Naive thymus-derived CD8-positive, alpha-beta T cell (primary cell): ENCODE data around the gene ATAD3A. TPM values are rescaled to one million over a fixed set of nuclear protein-coding genes. Genes with fewer than 3 reads are reported as not detected.

ENCODE experiments used
- ATAC-seq, 2 donors: fragments of 150-1000 bp; cut with Tn5 transposase in 1 of 2; sonication (Bioruptor Pico), chemical (Tn5 transposase) in 1 of 2; 1 replicate in 1 of 2; 2 replicates in 1 of 2; pipeline ENCODE4 v1.10.0; 2021; ENCODE audit warnings: mild to moderate bottlenecking in 2 of 2, moderate library complexity in 2 of 2
- POLR2A ChIA-PET: fragments of 350-600 bp; sonication (Branson Sonifier 250); formaldehyde crosslinking; loops from one replicate; lab custom pipeline; 2021; ENCODE audit warnings: antibody characterized with exemption; lab: Charles Lee
- DNase-seq, 10 donors: peaks; one replicate each; pipeline versions ENCODE4 v3.0.0 to v3.0.0-alpha.2; 2020 to 2022
- H3K27ac Mint-ChIP-seq, 10 donors: one replicate each; pipeline ENCODE4 v1.8.0; 2020 to 2022; ENCODE audit warnings: mild to moderate bottlenecking in 10 of 10, mixed read lengths in 10 of 10, moderate library complexity in 4 of 10, inconsistent platforms in 1 of 10
- H3K27me3 Mint-ChIP-seq, 5 donors: one replicate each; pipeline ENCODE4 v1.8.0; 2021 to 2022; ENCODE audit warnings: mixed read lengths in 5 of 5
- H3K36me3 Mint-ChIP-seq, 3 donors: one replicate each; pipeline ENCODE4 v1.8.0; 2020 to 2022; ENCODE audit warnings: mixed read lengths in 3 of 3, mild to moderate bottlenecking in 2 of 3, inconsistent platforms in 1 of 3
- H3K4me1 Mint-ChIP-seq, 4 donors: one replicate each; pipeline ENCODE4 v1.8.0; 2021 to 2022; ENCODE audit warnings: mixed read lengths in 4 of 4
- H3K4me3 Mint-ChIP-seq, 10 donors: one replicate each; pipeline ENCODE4 v1.8.0; 2020 to 2022; ENCODE audit warnings: mild to moderate bottlenecking in 10 of 10, mixed read lengths in 10 of 10, moderate library complexity in 6 of 10, inconsistent platforms in 1 of 10
- H3K9me3 Mint-ChIP-seq, 9 donors: one replicate each; pipeline ENCODE4 v1.8.0; 2020 to 2022; ENCODE audit warnings: mixed read lengths in 9 of 9, mild to moderate bottlenecking in 3 of 9, inconsistent platforms in 1 of 9, moderate library complexity in 1 of 9
- polyA plus RNA-seq, 3 donors: library from polyadenylated mRNA; unstranded; fragments of 300-500 nt; fragmentation: Illumina TruSeq; gene quantifications; one replicate each; pipeline ENCODE4 v1.2.3, GENCODE V29; 2021
- total RNA-seq, 8 experiments: library from RNA in 2 of 8; stranded (reverse) in 2 of 8; gene quantifications; one replicate each; pipeline ENCODE4 v1.2.3 and lab custom pipeline; 2021 to 2026

ATAD3A gene
- total and polyA plus RNA-seq, 5 experiments from 2014 or later = 7.7 to 27.5 (median 15.3) TPM

DNA sequence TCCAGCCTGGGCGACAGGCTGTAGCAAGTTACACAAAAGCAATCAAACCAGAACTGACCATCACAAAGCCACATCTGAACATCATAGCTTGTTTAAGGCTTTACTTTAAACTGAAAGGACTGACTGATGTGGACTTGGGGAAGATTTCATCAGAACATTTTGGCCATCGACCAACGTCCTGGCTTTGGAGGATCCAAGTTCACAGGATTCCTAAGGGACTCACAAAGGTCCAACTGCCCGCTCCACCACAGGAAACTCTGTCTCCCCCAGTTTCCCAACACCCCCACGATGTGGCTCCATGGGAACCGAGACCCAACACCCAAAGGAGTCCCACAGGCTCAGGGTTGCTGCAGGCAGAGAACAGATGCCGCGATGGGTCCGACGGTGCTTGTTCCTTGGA is 53.4 kb downstream of the ATAD3A start:
- ATAC-seq = no peak
- H3K27ac Mint-ChIP-seq = peak overlapping the region in 1 of 10 donors; percentile 6
- peaks cover 17 to 57% (median 47%) of the 10 kb centered on the region in 4 donors for H3K4me1 Mint-ChIP-seq
- H3K4me3 Mint-ChIP-seq = no peak overlapping the region
- DNase-seq = no peak
- POLR2A ChIA-PET = no interaction called here
- H3K9me3 Mint-ChIP-seq = no peaks in the 10 kb centered on the region
- H3K27me3 Mint-ChIP-seq = no peaks in the 10 kb centered on the region
- H3K36me3 Mint-ChIP-seq = peaks cover 4 to 82% (median 12%) of the 10 kb centered on the region in 3 donors

DNA sequence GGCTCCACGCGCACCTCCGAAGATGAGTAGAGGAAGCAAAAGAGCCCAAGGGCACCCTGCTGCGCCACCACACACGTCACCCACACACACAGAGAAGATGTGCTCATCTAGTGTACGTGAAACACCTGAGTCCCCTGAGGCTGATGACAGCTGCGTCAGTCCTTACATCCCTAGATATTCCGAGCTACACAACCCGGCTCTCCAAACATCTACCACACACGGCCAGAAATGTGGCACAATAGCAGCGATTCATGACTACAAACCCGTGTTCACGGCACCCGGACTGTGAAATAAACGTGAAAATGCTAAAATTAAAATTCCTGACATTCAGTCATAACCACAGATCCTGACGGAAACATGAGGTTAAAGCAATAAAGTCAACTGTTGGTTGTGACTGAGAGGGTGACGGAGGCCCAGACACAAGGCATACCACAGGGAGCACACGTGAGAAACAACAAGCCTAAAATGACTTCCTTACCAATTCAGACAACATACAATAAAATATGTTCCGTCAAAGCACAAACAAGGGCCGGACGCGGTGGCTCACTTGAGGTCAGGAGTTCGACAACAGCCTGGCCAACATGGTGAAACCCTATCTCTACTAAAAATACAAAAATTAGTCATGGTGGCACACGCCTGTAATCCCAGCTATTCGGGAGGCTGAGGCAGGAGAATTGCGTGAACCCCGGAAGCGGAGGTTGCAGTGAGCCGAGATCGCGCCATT is 55.4 kb downstream of the ATAD3A start:
- Mint-ChIP-seq H3K36me3 (peaks cover 4 to 76% (median 16%) of the 10 kb centered on the region in 3 donors), H3K4me1 (peaks cover 19 to 68% (median 51%) of the 10 kb centered on the region in 4 donors), H3K9me3 (no peaks in the 10 kb centered on the region), H3K27me3 (no peaks in the 10 kb centered on the region), H3K4me3 (peak overlapping the region in 7 of 10 donors; percentile 22 to 62 (median 41)), H3K27ac (peak overlapping the region in 9 of 10 donors; percentile 11 to 65 (median 51))
- POLR2A ChIA-PET = interaction anchor here (0.7 kb wide), 1 partner anchor 24 kb away, joined by 3 read pairs; no protein-coding TSS in a partner anchor
- ATAC-seq (no peak), DNase-seq (no peak)

DNA sequence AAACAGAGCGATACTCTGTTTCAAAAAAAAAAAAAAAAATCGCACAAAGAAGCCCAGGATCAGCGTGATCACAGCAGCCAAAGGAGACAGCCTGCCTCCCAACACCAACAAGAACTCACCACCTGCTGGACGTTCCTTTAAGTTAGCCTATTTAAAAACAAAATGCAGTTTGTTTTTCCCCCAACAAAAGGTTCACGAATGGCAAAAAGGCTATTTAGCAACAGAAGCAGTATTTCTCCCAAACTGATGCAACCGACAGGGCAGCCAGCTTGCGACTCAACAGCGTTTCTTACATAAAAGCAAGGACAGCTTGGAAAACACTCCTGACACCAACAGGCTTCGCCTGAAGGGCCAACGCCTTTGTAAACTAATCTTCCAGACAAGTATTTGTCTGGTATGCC is 55.9 kb downstream of the ATAD3A start:
- DNase-seq = no peak
- Mint-ChIP-seq H3K27me3 (no peaks in the 10 kb centered on the region), H3K4me1 (peaks cover 19 to 74% (median 54%) of the 10 kb centered on the region in 4 donors), H3K27ac (peak overlapping the region in 4 of 10 donors; percentile 4 to 63 (median 40)), H3K36me3 (peaks cover 4 to 70% (median 16%) of the 10 kb centered on the region in 3 donors), H3K4me3 (peak overlapping the region in 5 of 10 donors; percentile 14 to 43 (median 26)), H3K9me3 (no peaks in the 10 kb centered on the region)
- ATAC-seq = no peak
- POLR2A ChIA-PET = interaction anchor here (0.7 kb wide), 1 partner anchor 24 kb away, joined by 3 read pairs; no protein-coding TSS in a partner anchor

DNA sequence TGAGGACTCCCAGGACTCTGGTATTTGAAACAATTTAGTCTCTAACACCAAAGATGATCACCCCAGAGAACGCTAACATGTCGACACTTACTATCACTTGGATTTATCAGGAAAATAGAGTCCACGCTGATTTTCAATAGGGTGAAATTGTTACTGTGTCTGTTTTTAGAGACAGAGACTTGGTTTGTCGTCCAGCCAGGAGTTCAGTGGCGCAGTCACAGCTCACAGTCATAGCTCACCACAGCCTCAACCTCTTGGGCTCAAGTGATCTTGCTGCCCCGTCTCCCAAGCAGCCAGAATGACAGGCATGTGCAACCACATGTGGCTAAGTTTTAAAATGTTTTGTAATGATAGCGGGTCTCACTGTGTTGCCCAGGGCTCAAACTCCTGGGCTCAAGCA is 57.4 kb downstream of the ATAD3A start:
- POLR2A ChIA-PET = interaction anchor here (0.7 kb wide), 1 partner anchor 21 kb away, joined by 3 read pairs; no protein-coding TSS in a partner anchor
- peaks cover 8 to 55% (median 13%) of the 10 kb centered on the region in 3 donors for H3K36me3 Mint-ChIP-seq
- H3K4me1 Mint-ChIP-seq = peaks cover 24 to 73% (median 60%) of the 10 kb centered on the region in 4 donors

DNA sequence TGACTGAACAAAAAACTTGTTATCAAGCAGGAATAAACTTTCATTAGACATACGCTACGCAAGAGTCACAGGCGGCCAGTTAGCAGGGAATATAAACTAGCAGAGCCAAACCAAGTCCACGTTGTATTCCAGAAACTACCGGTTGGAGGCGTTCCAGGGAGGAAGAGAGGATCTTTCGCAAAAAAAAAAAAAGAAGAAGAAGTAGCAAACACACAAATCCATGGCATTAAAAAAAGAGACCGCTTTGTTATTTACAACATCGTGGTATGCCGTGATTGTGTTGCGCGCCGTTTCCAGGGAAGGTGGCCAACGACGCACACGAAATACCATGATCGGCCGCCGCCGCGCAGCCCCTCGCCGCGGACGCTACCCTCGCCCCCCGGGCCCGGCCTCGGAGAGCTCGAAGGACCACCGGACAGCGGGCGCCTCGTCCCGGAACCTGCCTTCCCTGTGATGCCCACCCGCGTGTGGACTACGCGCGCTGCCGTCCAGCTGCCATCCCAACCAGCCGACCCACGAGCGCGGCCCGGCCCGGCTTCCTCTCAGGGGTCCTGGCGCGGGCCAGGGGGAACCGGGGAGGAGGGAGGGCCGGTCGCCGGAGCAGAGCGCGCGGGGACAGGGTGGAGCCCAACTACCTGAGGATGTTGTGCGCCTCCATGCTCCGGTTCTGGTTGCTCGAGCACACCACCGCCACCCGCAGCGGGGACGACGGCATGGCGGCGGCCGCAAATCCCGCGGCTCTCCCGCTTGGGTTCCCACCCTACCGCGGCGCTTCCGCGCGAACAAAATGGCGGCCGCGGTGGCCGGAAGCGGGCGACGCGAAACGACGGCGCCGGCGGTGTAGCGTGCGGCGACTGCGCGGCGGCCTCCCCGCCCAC is 62.1 kb downstream of the ATAD3A start:
- peak overlapping the region; percentile 94 to 100 (median 99) for H3K27ac Mint-ChIP-seq
- H3K36me3 Mint-ChIP-seq = peaks cover 3 to 21% (median 5%) of the 10 kb centered on the region in 3 donors
- H3K4me3 Mint-ChIP-seq = peak overlapping the region; percentile 88 to 99 (median 98)
- POLR2A ChIA-PET = interaction anchor here (0.5 to 7.1 kb wide), 6 partner anchors 8 to 150 kb away, joined by 3 to 87 read pairs (median 5); partner anchors contain the start of gene MIB2
- no peaks in the 10 kb centered on the region for H3K27me3 Mint-ChIP-seq
- H3K9me3 Mint-ChIP-seq = no peaks in the 10 kb centered on the region
- ATAC-seq (peak; percentile 80 to 83), DNase-seq (peak in 9 of 10 donors; percentile 20 to 91 (median 66))
- peaks cover 19 to 52% (median 41%) of the 10 kb centered on the region in 4 donors for H3K4me1 Mint-ChIP-seq

More for the DNA sequence above, 57.4 kb downstream of the ATAD3A start:
- Mint-ChIP-seq H3K9me3 (no peaks in the 10 kb centered on the region), H3K4me3 (peak overlapping the region in 5 of 10 donors; percentile 18 to 65 (median 48)), H3K27me3 (no peaks in the 10 kb centered on the region), H3K27ac (peak overlapping the region in 8 of 10 donors; percentile 37 to 86 (median 72))
- no peak for ATAC-seq
- DNase-seq = no peak

DNA sequence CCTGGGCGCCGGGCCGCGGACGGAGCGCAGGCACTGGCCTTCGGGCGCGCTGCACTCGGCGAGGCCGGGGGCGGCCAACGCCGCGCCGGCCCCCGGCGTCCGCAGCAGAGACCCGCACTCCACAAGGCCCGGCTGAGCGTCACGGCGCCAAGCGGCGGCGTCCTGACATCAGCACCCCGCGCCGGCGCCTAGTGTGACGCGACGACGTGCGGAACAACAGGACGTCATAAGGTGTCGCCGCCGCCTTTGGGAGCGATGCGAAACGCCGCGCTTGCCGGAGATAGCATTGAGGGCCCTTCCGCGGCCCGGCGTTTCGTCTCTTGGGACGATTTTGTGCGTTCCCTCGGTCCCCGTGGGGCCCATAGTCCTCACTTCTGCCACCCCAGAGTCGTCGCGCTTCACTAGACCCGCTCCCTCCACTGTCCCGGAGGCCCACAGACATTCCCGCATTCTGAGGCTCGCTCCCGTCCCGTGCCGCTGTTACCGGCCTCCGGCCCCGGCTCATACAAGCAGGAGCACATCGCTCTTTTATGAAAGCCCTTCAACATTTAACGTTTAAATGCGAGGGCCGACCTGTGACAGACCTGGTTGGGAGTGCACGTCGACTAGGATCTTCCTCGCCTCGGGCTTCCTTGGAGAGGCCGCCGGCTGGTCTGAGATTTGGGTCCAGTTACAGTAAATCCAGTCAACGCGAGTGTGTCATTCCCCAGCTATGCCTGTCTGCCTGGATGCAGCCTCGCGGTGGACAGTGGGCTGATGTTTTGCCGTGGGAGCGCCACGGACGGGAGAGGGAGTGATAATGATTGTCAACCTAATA is 63.0 kb downstream of the ATAD3A start, which contains the start of gene SSU72:
Gene SSU72 (minus strand): TSS at position 143 of the 817 bp plus-strand sequence. CDS start 306 bp downstream, outside the sequence.
- no peaks in the 10 kb centered on the region for H3K9me3 Mint-ChIP-seq
- no peaks in the 10 kb centered on the region for H3K27me3 Mint-ChIP-seq
- H3K36me3 Mint-ChIP-seq = peaks cover 3 to 14% (median 5%) of the 10 kb centered on the region in 3 donors
- peaks cover 17 to 44% (median 33%) of the 10 kb centered on the region in 4 donors for H3K4me1 Mint-ChIP-seq
- ATAC-seq = peak; percentile 77 to 83
- H3K4me3 Mint-ChIP-seq = peak within 1 kb of the TSS; percentile 92 to 99 (median 98)
- peak; percentile 85 to 96 (median 92) for DNase-seq
- H3K27ac Mint-ChIP-seq = peak within 1 kb of the TSS; percentile 99 to 100 (median 100)
- POLR2A ChIA-PET = interaction anchor here (1.0 to 7.1 kb wide), 4 partner anchors 23 to 55 kb away, joined by 3 to 87 read pairs (median 4); partner anchors contain the start of gene MIB2

DNA sequence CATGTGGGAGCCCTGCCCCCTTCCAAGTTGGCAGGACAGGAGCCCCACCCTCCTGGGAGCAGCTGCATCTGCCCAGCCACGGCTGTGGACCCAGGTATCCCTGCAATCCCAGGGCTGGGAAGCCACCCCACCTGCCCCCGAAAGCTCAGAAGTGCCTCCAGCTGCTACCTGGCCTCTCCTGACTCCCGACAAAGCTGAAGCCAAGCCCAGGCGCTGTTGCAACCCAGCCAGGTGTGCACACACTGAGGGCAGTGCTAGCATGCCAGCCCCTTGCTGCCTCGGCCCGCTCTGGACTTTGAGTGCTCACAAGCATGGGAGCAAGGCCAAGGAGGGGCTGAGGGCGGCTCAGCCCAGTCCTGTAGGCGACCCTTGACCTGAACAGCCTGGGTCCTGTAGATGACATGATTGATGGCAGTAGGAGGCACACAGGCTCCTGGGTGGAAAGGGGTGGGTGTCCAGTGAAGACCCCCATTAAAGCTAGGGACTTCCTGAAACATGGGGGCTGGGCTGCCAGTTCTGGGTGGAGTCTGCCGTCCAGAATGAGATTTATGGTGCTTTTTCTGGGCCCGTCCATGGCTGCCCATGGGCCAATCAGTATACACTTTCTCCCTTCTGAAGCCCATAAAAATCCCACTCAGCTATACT is 65.5 kb downstream of the ATAD3A start:
- DNase-seq (no peak), ATAC-seq (no peak)
- no peaks in the 10 kb centered on the region for H3K9me3 Mint-ChIP-seq
- no peak overlapping the region for H3K4me3 Mint-ChIP-seq
- peaks cover 0 to 11% (median 1%) of the 10 kb centered on the region in 5 donors for H3K27me3 Mint-ChIP-seq
- peaks cover 10 to 26% (median 19%) of the 10 kb centered on the region in 4 donors for H3K4me1 Mint-ChIP-seq
- POLR2A ChIA-PET = interaction anchor here (0.5 to 2.5 kb wide), 6 partner anchors 11 to 51 kb away, joined by 3 to 11 read pairs (median 4); no protein-coding TSS in a partner anchor
- peaks cover 0 to 5% (median 0%) of the 10 kb centered on the region in 3 donors for H3K36me3 Mint-ChIP-seq
- no peak overlapping the region for H3K27ac Mint-ChIP-seq

DNA sequence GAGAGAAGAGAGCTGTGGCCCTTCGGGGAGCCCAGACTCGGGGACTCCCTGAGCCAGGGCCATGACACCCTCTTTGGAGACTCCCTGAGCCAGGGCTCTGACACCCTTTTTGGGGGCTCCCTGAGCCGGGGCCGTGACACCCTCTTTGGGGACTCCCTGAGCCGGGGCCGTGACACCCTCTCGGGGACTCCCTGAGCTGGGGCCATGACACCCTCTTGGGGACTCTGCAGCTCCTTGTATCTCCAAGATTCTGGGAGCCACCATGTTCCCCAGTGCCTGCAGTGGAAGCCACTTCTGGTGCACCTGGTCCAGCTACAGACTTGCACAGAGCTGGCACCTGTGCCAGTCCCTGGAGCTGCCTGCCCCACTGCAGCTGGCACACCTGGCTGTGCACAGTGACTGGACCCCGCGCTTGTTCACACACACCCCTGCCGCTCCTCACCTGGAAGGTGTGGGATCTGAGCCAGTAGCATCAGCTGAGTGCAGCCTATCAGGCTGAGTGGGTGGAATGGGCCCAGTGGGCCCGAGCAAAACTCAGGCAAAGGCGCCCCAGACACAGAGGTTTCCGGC is 66.5 kb downstream of the ATAD3A start:
- Mint-ChIP-seq H3K4me1 (peaks cover 9 to 17% (median 13%) of the 10 kb centered on the region in 4 donors), H3K36me3 (peaks cover 0 to 5% (median 0%) of the 10 kb centered on the region in 3 donors), H3K27me3 (peaks cover 0 to 13% (median 1%) of the 10 kb centered on the region in 5 donors), H3K27ac (peak overlapping the region in 1 of 10 donors; percentile 13), H3K9me3 (no peaks in the 10 kb centered on the region), H3K4me3 (no peak overlapping the region)
- ATAC-seq = no peak
- no peak for DNase-seq
- POLR2A ChIA-PET = interaction anchor here (0.5 to 2.5 kb wide), 7 partner anchors 10 to 80 kb away, joined by 3 to 11 read pairs (median 4); partner anchors contain the start of gene MIB2

DNA sequence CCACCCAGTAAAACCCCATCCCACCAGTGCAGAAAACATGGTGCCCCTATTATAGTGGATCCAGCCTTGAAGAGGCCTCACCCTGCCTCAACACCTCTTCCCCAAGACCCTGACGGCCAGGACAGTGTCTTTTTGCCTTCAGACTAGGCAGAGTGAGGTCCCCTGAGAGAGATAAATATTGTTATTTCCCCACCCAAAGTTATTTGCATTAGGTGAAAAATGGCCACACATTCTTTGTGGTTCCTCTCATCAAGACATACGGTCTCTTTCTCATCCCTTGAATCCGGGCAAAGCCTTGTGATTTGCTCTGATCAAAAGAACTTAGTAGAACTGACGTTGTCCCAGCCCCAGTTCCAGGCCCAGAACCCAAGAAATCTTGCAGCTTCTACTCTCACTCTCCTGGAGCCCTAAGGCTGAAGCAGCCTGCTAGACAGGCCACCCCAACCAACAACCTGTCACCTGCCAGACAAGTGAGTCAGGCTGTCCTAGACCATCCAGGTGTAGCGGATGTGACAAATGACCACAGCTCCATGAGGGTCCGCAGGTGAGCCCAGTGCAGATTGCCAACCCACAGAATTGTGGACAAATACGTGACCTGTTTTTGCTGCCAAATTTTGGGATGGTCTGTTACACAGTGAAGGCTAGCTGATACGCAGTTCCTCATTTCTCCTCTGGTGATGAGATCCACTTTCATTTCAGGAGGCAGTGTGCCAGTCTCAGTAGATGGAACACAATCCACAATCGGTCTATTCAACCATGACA is 70.8 kb downstream of the ATAD3A start:
- H3K4me3 Mint-ChIP-seq = no peak overlapping the region
- POLR2A ChIA-PET = no interaction called here
- H3K9me3 Mint-ChIP-seq = no peaks in the 10 kb centered on the region
- DNase-seq (no peak), ATAC-seq (no peak)
- peaks cover 0 to 3% (median 0%) of the 10 kb centered on the region in 4 donors for H3K4me1 Mint-ChIP-seq
- no peak overlapping the region for H3K27ac Mint-ChIP-seq
- no peaks in the 10 kb centered on the region for H3K36me3 Mint-ChIP-seq
- H3K27me3 Mint-ChIP-seq = peaks cover 0 to 28% (median 1%) of the 10 kb centered on the region in 5 donors

DNA sequence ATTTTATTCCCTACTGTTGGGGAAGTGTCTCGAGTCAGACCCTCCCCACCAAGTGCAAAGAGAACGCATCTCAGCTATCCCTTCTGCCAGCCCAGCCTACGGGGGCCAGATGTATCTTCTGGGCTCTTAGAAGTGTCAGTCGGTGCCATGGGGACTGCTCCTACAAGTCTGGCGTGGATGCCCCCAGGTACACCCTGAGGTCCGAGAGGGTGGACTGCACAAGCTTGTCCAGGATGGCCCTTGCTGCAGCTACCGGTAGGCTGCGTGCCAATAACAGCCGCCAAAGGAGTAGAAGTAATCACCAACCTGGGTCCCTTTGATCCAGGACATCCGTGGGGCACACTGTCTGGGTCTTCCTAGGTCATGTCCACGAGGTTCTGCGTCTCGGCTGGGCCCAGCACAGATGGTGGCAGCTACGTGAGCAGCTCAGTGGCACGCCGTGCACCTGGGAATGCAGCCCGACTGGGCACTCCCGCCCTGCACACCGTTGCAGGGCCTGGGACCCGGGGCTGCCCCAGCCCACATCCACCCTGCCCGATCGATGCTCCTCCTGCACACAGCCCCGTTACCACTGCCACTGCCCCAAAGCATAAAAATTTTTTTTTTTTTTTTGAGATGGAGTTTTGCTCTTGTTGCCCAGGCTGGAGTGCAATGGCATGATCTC is 71.5 kb downstream of the ATAD3A start:
- H3K9me3 Mint-ChIP-seq = no peaks in the 10 kb centered on the region
- H3K36me3 Mint-ChIP-seq = no peaks in the 10 kb centered on the region
- peaks cover 0 to 29% (median 1%) of the 10 kb centered on the region in 5 donors for H3K27me3 Mint-ChIP-seq
- H3K4me1 Mint-ChIP-seq = peaks cover 0 to 3% (median 0%) of the 10 kb centered on the region in 4 donors
- DNase-seq (no peak), ATAC-seq (no peak)
- POLR2A ChIA-PET = no interaction called here
- H3K27ac Mint-ChIP-seq = no peak overlapping the region
- no peak overlapping the region for H3K4me3 Mint-ChIP-seq
